Middle frontal gyrus (tissue), 1 donor: ENCODE results near the gene SRSF9.

Source experiments
- DNase-seq: peaks from one replicate; pipeline ENCODE4 v3.0.0-alpha.2; 2015; ENCODE audit warnings: low spot score; ENCODE audit errors: extremely low spot score

The SRSF9 gene

DNA sequence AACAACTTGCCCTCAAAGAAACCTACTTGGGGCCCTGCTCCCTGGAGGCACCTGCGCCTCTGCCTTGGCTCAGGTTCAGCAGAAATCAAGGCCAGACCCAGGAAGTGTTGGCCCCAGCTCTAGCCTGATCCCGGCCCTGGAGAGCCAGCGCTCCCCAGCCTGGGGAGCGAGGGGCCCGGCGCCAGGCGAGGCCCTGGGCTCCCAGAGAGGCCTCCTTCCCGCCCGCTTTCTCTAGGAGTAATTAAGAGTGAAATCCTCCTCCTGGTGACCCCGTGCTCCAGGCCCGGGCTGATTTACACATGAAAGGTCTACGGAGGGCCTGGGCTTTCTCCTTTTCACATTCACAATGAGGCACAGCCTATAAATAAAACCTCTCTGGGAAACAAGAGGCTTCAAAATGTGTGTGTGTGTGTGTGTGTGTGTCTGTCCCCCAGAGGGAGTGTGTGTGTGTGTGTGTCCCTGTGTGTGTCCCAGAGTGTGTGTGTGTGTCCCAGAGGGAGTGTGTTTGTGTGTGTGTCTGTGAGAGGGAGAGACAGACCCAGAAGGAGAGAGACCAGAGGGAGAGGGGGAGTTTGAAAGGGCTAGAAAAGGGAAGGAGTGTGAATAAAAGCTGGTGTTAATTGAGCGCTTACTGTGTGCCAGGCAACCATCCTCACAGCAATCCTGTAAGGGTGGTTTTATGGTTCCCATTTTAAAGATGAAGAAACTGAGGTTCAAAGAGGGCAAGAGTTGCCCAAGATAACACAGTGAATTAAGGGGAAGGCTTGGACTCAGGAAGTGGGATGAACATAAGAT, 55.5 kb downstream of the SRSF9 start:
- no peak for DNase-seq

GRCh38 chr12:120412421-120412820, 57.1 kb downstream of the SRSF9 start:
- no peak for DNase-seq
